ENCODE measurements around the gene RSL1D1.

Gene RSL1D1

GRCh38 chr16:11851294-11852091 lies at the start of gene RSL1D1:
Gene RSL1D1, minus strand, starts transcription at chr16:11851542. Its CDS starts 30 bp downstream, at chr16:11851512.
- DNase-seq: peak; percentile 63

GRCh38 chr16:11901091-11901490 lies 49.7 kb upstream of the RSL1D1 start:
- DNase-seq: no peak

GRCh38 chr16:11896486-11897176 lies 45.3 kb upstream of the RSL1D1 start:
- no peak for DNase-seq

GRCh38 chr16:11893571-11893970 lies 42.2 kb upstream of the RSL1D1 start:
- DNase-seq: no peak

- no peak for DNase-seq
Observed at GRCh38 chr16:11892761-11893160, 41.4 kb upstream of the RSL1D1 start.

DNA sequence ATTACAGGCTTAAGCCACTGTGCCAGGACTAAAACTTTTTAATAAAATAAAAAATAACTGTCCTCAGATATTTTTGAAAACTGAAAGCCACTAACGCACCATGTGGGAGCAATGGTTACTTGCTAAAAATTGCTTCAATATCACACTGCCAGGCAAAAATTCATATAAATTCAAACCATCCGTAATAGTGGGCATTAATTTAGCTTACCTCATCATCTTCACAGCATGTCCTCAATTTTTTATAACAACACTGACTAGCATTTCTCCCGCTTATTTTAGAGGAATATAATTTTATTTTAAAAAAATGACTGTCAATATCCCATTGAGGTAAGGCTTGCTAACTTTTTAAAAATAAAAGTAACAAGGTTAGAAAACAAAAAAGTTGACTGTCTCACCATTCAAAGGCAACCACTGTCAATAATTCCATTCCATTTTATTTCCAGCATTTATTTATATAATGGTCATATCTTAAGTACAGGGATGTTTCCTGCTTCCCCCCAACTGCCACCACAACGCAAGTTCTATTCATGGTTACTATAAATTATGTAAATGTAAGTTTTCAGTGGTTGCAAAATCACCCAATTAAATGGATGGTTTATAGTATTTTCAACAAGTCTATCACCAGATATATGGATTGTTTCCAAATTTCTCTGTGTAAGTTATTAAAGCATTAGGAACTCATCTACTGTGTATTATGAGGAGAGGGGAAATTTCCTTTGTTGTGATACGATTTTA lies 39.1 kb upstream of the RSL1D1 start:
- DNase-seq: no peak

- no peak for DNase-seq
Observed at GRCh38 chr16:11886881-11887280, 35.5 kb upstream of the RSL1D1 start.

DNA sequence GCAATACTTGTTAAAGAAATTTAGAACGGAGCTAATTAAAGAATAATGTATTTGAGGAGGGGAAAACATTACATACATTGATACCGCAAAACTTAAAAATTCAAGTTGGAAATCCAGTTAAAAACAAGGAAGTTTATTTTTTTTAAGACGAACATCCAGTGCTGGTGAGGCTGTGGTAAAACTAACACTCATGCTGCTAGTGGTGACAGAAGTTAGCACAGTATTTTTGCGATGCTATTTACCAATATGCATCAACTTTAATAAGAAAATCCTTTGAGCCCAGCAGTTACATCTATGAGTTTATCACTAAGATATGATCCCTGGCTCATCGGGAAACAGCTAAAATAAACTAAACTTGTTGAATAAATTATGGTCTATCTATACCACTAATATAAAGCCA lies 32.7 kb upstream of the RSL1D1 start:
- no peak for DNase-seq

- DNase-seq: no peak
Observed at GRCh38 chr16:11880007-11880406, 28.7 kb upstream of the RSL1D1 start.

DNA sequence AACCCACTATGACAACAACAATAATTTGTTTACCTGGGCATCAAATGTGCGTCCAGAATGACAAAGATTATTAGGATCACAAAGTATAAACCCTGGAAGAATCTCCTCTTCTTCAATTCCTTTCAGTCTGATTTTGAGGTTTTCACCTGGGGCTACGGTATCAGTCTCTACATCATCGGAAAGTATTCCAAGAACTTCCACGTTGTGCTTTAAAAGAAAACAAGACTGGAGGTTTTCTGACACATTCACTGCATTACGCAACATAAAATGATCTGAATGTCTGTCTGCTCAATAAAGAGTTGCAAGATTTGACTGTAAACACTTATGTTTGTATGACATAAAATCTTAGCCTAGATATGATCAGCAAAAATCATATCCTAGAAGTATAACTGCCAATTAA lies 26.0 kb upstream of the RSL1D1 start:
- DNase-seq: no peak

- no peak for DNase-seq
Observed at GRCh38 chr16:11876306-11876705, 25.0 kb upstream of the RSL1D1 start.

DNA sequence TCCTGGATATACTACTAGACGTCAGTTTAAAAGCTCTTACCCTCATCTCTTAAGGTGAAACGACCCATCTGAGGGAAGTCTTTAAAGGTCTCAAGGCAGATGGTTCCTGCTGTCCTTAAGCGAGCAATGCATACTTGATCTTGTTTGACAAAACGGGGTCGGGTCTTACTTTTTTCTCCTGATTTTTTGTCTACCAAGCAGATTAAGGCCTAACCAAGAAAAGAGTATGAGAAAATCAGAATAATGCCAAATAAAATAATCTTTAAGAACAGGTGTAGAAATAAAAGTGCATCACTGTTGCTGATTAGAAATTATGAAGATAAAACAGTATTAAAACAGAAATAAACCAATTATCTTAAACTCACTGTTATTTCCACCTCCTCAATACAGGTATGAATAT lies 24.4 kb upstream of the RSL1D1 start:
- no peak for DNase-seq

DNA sequence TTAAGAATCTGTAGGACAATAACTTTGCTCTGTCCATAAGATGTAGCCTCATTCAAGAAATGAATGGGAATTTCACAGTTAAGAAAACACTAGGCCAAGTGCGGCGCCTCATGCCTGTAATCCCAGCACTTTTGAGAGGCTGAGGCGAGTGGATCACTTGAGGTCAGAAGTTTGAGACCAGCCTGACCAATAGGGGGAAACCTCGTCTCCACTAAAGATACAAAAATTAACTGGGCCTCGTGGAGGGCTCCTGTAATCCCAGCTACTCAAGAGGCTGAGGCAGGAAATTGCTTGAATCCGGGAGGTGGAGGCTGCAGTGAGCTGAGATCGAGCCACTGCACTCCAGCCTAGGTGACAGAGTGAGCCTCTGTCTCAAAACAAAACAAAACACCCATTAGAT lies 19.9 kb upstream of the RSL1D1 start:
- DNase-seq: no peak

- no peak for DNase-seq
Observed at GRCh38 chr16:11870399-11870798, 19.1 kb upstream of the RSL1D1 start.

GRCh38 chr16:11869353-11870228 lies 18.2 kb upstream of the RSL1D1 start:
- no peak for DNase-seq

DNA sequence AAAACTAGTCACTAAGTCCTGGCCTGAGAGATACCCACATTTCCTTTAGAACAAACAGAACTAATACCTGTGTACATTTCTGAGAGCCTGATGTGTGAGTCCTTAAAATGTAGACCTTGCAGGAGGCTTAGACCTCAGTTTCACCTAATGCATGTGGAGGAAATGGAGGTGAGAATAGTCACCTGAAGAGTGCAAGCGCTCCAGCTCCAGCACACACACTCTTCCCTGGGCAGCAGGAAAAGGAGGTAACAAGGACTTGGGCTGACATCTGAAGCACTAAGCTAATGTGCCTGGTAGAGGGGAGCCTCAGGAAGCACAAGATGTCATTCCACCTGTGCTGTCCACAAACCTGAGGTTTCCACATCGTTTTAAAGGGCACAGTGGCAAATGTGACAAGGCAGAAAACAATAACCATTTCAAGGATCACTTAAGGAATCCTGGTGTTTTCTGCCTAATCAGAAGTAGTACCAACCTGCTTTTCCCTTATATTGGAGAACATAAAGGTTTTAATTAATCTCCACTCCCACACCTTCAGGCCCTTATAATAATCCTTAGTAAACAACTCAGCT lies 17.2 kb upstream of the RSL1D1 start:
- no peak for DNase-seq

DNA sequence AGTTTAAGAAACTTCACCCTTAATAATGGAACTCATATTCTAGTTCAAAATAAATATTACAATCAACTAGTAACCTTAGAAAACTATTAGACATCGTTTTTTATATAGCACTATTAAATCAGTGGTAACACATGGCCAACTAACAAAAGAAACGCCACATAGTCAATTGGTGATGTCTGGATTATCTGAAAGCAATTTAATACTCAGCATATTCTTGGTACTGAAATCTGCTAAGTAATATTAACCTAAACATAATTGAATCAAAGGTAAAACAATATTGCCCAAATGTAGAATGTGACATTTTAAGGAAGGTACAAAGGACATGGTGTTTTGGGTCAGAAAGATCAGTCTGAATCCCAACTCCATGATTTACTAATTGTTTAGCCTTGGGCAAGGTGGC lies 11.1 kb upstream of the RSL1D1 start:
- DNase-seq: no peak

GRCh38 chr16:11857161-11857560 lies 5.8 kb upstream of the RSL1D1 start:
- no peak for DNase-seq

- DNase-seq: no peak
Observed at GRCh38 chr16:11852092-11852809, 909 bp upstream of the RSL1D1 start.

DNA sequence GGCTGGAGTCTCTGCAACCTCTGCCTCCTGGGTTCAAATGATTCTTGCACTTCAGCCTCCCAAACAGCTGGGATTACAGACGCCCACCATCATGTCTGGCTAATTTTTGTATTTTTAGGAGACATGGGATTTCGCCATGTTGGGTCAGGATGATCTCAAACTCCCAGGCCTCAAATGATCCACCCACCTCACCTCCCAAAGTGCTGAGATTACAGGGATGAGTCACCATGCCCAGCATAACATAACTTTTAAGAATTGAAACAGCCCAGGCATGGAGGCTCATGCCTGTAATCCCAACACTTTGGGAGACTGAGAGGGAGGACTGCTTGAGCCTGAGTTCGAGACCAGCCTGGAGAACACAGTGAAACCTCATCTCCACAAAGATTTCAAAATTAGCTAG lies 2.5 kb downstream of the RSL1D1 start:
- DNase-seq: no peak

GRCh38 chr16:11844499-11844898 lies 6.8 kb downstream of the RSL1D1 start:
- no peak for DNase-seq

GRCh38 chr16:11843861-11844260 lies 7.5 kb downstream of the RSL1D1 start:
- no peak for DNase-seq

Measured in NCI-H2081 treated with DMSO at 0.1 percent for 48 hours (cell line).